ENCODE measurements around the gene PFDN6.
A peak's percentile ranks its signal among the peaks of the same experiment; 100 is the strongest.
"Not testable (repeated sequence)": the region's sequence is repeated elsewhere in the genome, so short reads cannot be mapped to it uniquely, and the experiment has no call there.

PFDN6 gene

GRCh38 chr6:33262490-33262889 lies 26.9 kb upstream of the PFDN6 start:
- H3K4me1 ChIP-seq; in situ Hi-C loops (cut with MboI; ENCODE audit: low sequenced_read_pairs); H3K4me3 ChIP-seq; H3K27me3 ChIP-seq (ENCODE audit: low read depth); H3K9me3 ChIP-seq; DNase-seq (ENCODE audit: low spot score in 2 of 2): not testable (repeated sequence)
- H3K36me3 ChIP-seq (replicated peaks) = peaks cover 35% of the 10 kb centered on the region

DNA sequence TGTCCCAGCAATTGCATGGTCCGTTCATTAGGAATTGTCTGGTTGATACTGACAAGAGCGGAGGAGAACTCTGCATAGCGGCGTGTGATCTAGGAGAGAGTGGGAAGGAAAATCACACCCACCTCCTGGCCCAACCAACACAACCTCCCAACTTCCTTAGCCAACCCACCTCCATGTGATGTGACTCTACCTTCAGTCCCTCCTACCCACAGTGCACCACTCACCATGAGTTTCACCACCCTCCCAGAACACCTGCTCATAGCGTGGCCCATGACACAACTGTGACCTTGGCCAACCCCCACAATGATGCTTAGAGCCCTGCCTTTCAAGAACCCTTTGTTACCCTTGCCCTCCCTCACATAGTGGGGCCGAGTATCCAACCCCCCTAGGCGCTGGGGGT lies 25.4 kb upstream of the PFDN6 start:
- no peak for DNase-seq (ENCODE audit: low spot score in 2 of 2)
- in situ Hi-C loops (cut with MboI; ENCODE audit: low sequenced_read_pairs) = no loop called here
- no peak overlapping the region for H3K4me3 ChIP-seq
- H3K4me1 ChIP-seq = no peaks in the 10 kb centered on the region
- no peaks in the 10 kb centered on the region for H3K27me3 ChIP-seq (ENCODE audit: low read depth)
- peaks cover 43% of the 10 kb centered on the region for H3K36me3 ChIP-seq (replicated peaks)
- H3K9me3 ChIP-seq = no peaks in the 10 kb centered on the region

GRCh38 chr6:33271117-33271467 lies 18.3 kb upstream of the PFDN6 start:
- H3K9me3 ChIP-seq = no peaks in the 10 kb centered on the region
- peaks cover 20% of the 10 kb centered on the region for H3K4me1 ChIP-seq
- H3K36me3 ChIP-seq (replicated peaks) = peaks cover 65% of the 10 kb centered on the region
- H3K27me3 ChIP-seq (ENCODE audit: low read depth) = no peaks in the 10 kb centered on the region
- in situ Hi-C loops (cut with MboI; ENCODE audit: low sequenced_read_pairs) = no loop called here
- no peak for DNase-seq (ENCODE audit: low spot score in 2 of 2)
- H3K4me3 ChIP-seq = peak overlapping the region; percentile 78

- in situ Hi-C loops (cut with MboI; ENCODE audit: low sequenced_read_pairs) = no loop called here
- no peaks in the 10 kb centered on the region for H3K9me3 ChIP-seq
- DNase-seq (ENCODE audit: low spot score in 2 of 2) = peak; percentile 92 to 93
- peaks cover 65% of the 10 kb centered on the region for H3K36me3 ChIP-seq (replicated peaks)
- no peaks in the 10 kb centered on the region for H3K27me3 ChIP-seq (ENCODE audit: low read depth)
- peaks cover 25% of the 10 kb centered on the region for H3K4me1 ChIP-seq
- peak within 1 kb of the TSS; percentile 78 for H3K4me3 ChIP-seq
These were observed 17.7 kb upstream of the PFDN6 start, which contains the start of the genes RPS18 and VPS52 for GRCh38 chr6:33271468-33272274. Gene RPS18 (plus strand): TSS chr6:33272075. CDS start chr6:33272120, 45 bp downstream. Gene VPS52 (minus strand): TSS chr6:33271876. CDS start chr6:33271675, 201 bp downstream.

DNA sequence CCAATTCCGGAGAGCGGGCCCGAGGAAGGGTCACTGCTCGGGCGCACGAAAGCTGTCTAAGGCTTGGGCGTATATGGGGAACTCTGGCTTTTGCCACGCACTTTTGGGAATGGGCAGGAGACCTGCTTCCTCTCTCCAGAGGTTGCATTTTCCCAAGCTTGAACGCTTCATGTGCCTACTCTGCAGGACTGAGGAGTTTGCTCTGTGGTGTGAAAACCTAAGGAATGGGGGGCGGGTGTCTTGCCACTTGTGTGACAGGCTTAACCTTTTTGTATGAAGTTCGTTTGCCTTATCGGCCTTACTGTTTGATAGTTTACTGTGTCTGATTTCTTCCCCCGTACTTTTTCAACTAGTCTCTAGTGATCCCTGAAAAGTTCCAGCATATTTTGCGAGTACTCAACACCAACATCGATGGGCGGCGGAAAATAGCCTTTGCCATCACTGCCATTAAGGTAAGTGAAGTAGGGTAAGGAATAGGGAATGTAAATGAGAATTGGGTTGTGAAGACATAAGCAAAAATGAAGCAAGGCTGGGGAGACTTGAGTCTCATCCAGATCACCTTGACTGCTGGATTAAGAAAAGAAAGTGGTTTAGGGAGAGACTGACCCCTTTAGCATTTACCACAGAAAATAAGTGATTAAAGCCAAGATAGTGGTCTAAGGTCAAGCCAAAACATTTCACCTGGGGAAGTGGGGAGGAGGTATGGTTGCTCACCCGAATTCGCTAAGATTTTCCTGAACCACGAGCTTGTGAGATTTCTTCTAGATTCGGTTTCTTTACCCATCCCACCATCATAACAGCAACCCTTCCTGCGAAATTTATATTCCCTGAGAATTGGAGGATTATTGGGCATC lies 16.9 kb upstream of the PFDN6 start:
- Histone ChIP-seq H3K36me3 (replicated peaks) (peaks cover 61% of the 10 kb centered on the region), H3K4me3 (peak overlapping the region; percentile 78), H3K4me1 (peaks cover 25% of the 10 kb centered on the region), H3K27me3 (ENCODE audit: low read depth) (no peaks in the 10 kb centered on the region), H3K9me3 (no peaks in the 10 kb centered on the region)
- DNase-seq (ENCODE audit: low spot score in 2 of 2) = no peak
- in situ Hi-C loops (cut with MboI; ENCODE audit: low sequenced_read_pairs) = no loop called here

DNA sequence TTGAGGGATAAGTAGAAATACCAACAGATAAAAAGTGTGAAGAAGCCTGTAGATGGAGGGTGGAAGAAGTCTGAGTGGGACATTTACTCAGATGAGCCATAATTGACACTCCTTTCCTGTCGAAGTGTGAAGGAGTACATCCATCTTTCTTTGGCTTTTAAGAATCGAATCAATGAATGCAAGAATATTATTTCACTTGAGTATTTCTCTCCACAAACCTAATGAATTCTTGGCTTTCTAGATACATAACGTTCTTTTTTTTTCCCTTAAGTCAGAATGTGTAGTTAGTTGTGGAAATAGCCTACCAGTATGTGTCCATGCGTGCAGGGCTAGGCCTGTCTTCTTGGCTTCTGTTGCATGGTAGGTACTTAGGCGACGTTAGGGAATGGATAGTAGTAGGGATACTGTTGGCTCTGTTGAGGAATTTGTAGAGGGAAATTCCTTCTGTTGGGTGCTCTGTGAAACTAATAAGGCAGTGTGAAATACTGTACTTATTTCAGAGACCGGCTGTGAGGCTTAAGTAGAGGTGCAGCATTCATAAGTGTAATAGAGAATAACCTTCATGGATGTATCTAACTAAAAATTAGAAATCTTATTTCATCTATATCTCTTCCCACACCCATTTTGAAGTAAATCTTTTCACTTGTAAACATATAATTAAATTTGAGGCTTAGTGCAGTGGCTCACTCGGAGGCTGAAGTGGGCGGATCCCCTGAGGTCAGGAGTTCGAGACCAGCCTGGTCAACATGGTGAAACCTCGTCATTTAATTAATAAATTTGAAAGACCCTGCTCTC lies 16.1 kb upstream of the PFDN6 start:
- no peak for DNase-seq (ENCODE audit: low spot score in 2 of 2)
- Histone ChIP-seq H3K4me1 (peaks cover 25% of the 10 kb centered on the region), H3K36me3 (replicated peaks) (peaks cover 64% of the 10 kb centered on the region), H3K27me3 (ENCODE audit: low read depth) (no peaks in the 10 kb centered on the region), H3K4me3 (peak overlapping the region; percentile 78), H3K9me3 (no peaks in the 10 kb centered on the region)
- in situ Hi-C loops (cut with MboI; ENCODE audit: low sequenced_read_pairs) = no loop called here

GRCh38 chr6:33273924-33274902 lies 15.2 kb upstream of the PFDN6 start:
- Histone ChIP-seq H3K4me1 (peaks cover 25% of the 10 kb centered on the region), H3K4me3 (peak overlapping the region; percentile 78), H3K36me3 (replicated peaks) (peaks cover 66% of the 10 kb centered on the region), H3K27me3 (ENCODE audit: low read depth) (no peaks in the 10 kb centered on the region), H3K9me3 (no peaks in the 10 kb centered on the region)
- no peak for DNase-seq (ENCODE audit: low spot score in 2 of 2)
- in situ Hi-C loops (cut with MboI; ENCODE audit: low sequenced_read_pairs) = no loop called here

DNA sequence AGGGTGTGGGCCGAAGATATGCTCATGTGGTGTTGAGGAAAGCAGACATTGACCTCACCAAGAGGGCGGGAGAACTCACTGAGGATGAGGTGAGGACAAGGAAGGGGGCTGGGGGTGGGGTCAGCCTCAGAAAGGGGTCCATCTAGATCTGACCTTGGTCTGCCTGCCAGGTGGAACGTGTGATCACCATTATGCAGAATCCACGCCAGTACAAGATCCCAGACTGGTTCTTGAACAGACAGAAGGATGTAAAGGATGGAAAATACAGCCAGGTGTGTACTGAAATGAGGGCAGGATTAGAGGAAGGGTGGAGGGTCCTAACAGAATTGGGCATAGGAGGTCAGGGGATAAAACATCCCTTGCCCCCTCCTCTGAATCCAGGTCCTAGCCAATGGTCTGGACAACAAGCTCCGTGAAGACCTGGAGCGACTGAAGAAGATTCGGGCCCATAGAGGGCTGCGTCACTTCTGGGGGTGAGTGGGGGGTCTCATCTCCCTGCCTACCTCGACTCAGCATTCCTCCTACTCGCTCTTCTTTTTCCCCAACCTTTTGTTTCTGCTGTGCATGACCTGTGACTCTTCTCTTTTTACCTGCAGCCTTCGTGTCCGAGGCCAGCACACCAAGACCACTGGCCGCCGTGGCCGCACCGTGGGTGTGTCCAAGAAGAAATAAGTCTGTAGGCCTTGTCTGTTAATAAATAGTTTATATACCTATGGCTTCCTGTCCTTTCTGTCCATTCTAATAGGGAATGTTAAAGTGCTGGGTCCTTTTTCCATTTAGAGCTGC lies 13.4 kb upstream of the PFDN6 start:
- peak in 1 of 2 experiments; percentile 38 for DNase-seq (ENCODE audit: low spot score in 2 of 2)
- H3K4me1 ChIP-seq = peaks cover 25% of the 10 kb centered on the region
- in situ Hi-C loops (cut with MboI; ENCODE audit: low sequenced_read_pairs) = not testable (repeated sequence)

DNA sequence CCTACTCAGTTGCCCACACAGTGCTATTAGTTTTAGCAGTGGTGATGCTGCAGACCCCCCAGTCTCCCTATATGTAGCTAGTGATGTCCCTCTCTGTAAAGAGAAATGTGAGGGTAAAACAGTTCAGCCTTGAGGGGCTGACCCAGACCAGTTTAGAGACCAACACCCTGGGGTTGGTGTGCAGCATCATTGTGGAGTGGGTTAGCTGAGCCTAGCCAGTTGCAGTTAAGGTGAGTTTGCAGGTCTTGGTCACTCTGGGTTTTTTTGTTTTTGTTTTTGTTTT lies 12.9 kb upstream of the PFDN6 start:
- in situ Hi-C loops (cut with MboI; ENCODE audit: low sequenced_read_pairs) = no loop called here
- Histone ChIP-seq H3K36me3 (replicated peaks) (peaks cover 82% of the 10 kb centered on the region), H3K9me3 (no peaks in the 10 kb centered on the region), H3K4me3 (peak overlapping the region; percentile 28), H3K4me1 (peaks cover 25% of the 10 kb centered on the region), H3K27me3 (ENCODE audit: low read depth) (no peaks in the 10 kb centered on the region)
- no peak for DNase-seq (ENCODE audit: low spot score in 2 of 2)

More for the DNA sequence above, 13.4 kb upstream of the PFDN6 start:
- Histone ChIP-seq H3K4me3 (peak overlapping the region; percentile 78), H3K36me3 (replicated peaks) (peaks cover 77% of the 10 kb centered on the region)
- H3K9me3 ChIP-seq; H3K27me3 ChIP-seq (ENCODE audit: low read depth): not testable (repeated sequence)

GRCh38 chr6:33276864-33277662 lies 12.3 kb upstream of the PFDN6 start, which contains the start of gene B3GALT4:
Gene B3GALT4 (plus strand): TSS chr6:33277123. CDS start chr6:33277420, 297 bp downstream.
- in situ Hi-C loops (cut with MboI; ENCODE audit: low sequenced_read_pairs) = no loop called here
- peaks cover 25% of the 10 kb centered on the region for H3K4me1 ChIP-seq
- peak within 1 kb of the TSS; percentile 78 for H3K4me3 ChIP-seq
- H3K9me3 ChIP-seq = no peaks in the 10 kb centered on the region
- DNase-seq (ENCODE audit: low spot score in 2 of 2) = peak; percentile 87 to 91
- H3K27me3 ChIP-seq (ENCODE audit: low read depth) = no peaks in the 10 kb centered on the region
- H3K36me3 ChIP-seq (replicated peaks) = peaks cover 81% of the 10 kb centered on the region

DNA sequence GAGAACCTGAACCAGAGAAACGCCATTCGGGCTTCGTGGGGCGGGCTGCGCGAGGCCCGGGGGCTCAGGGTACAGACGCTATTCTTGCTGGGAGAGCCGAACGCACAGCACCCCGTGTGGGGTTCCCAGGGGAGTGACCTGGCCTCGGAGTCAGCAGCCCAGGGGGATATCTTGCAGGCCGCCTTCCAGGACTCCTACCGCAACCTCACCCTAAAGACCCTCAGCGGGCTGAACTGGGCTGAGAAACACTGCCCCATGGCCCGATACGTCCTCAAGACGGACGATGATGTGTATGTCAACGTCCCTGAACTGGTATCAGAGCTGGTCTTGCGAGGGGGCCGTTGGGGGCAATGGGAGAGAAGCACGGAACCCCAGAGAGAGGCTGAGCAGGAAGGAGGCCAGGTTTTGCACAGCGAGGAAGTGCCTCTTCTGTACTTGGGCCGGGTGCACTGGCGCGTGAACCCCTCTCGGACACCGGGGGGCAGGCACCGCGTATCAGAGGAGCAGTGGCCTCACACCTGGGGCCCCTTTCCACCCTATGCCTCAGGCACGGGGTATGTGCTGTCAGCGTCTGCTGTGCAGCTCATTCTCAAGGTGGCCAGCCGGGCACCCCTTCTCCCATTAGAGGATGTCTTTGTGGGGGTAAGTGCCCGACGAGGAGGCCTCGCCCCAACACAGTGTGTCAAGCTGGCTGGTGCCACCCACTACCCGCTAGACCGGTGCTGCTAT lies 11.6 kb upstream of the PFDN6 start:
- Histone ChIP-seq H3K4me1 (peaks cover 25% of the 10 kb centered on the region), H3K27me3 (ENCODE audit: low read depth) (no peaks in the 10 kb centered on the region), H3K9me3 (no peaks in the 10 kb centered on the region), H3K36me3 (replicated peaks) (peaks cover 76% of the 10 kb centered on the region), H3K4me3 (peak overlapping the region; percentile 28)
- in situ Hi-C loops (cut with MboI; ENCODE audit: low sequenced_read_pairs) = no loop called here
- peak in 1 of 2 experiments; percentile 32 for DNase-seq (ENCODE audit: low spot score in 2 of 2)

Measured in HAP-1 (cell line).